ENCODE data around the gene BEGAIN. TPM values are rescaled to one million over a fixed set of nuclear protein-coding genes. Genes with fewer than 3 reads are reported as not detected.
A peak's percentile ranks its signal among the peaks of the same experiment; 100 is the strongest.

The BEGAIN gene
- total and polyA plus RNA-seq, 2 experiments from 2014 or later, result 0.11 to 0.65 TPM

DNA sequence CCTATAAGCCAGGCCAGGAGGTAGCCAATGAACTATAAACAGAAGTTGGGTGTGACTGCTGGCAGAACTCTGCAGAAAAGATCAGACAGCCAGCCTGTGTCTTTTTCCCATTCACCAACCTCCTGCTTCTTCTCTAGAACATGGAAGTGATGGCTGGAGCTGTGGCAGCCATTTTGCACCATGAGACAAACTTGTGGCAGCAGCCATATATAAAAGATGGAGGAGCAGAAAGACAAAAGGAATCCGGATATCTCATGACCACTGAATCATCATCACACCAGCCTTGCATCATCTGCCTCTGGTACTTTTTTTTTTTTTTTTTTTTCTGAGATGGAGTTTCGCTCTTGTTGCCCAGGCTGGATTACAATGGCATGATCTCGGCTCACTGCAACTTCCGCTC, 8.7 kb downstream of the BEGAIN start:
- Histone ChIP-seq H3K9ac (no peak overlapping the region), H3K4me3 (no peak overlapping the region), H3K36me3 (ENCODE audit: low read depth) (no peaks in the 10 kb centered on the region), H4K20me1 (ENCODE audit: insufficient read depth) (no peaks in the 10 kb centered on the region), H3K4me2 (ENCODE audit: unreplicated experiment) (no peak overlapping the region), H2AFZ (no peak overlapping the region), H3K4me1 (ENCODE audit: insufficient read depth) (no peaks in the 10 kb centered on the region), H3K79me2 (ENCODE audit: insufficient read depth) (no peaks in the 10 kb centered on the region), H3K9me3 (ENCODE audit: low read depth) (no peaks in the 10 kb centered on the region), H3K27ac (no peak overlapping the region), H3K9me2 (ENCODE audit: insufficient read depth) (no peaks in the 10 kb centered on the region), H3K27me3 (replicated peaks; ENCODE audit: insufficient read depth) (no peaks in the 10 kb centered on the region), H3F3A (ENCODE audit: insufficient read depth) (no peaks in the 10 kb centered on the region)
- TF ChIP-seq EZH2 (IDR thresholded peaks at IDR 0.05; ENCODE audit: insufficient read depth, poor library complexity, severe bottlenecking) (no peak), EZH2phosphoT487 (IDR thresholded peaks at IDR 0.05; ENCODE audit: insufficient read depth, low read depth) (no peak)
- WGBS, 2 experiments (ENCODE audit: low coverage in 1 of 2, low lambda C conversion rate in 2 of 2, missing lambda C conversion rate in 2 of 2), result 84 to 89% methylated on average over 4 of the region's 4 CpGs
- peak; percentile 45 for DNase-seq
- in situ Hi-C loops (cut with MboI), result no loop called here

DNA sequence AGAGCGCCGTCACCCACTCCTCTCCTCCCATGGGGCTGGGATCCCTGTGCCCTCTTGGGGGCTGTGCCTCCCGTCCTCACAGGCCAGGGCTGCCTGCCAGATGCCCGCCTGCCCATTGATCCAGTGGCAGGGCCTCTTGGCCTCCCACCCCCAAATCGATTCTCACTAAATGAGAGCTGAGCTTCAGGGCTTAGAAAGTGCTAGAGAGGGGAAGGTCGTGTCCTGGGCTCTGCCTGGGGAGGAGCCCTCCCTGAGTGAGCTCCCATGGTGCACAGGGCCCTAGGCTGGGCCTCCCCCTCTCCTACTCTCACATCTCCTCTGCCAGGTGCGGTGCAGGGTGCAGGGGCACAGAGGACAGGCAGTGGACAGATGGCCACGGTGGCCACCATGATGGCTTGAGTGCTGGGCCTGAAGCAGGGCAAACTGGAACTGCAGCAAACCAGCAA, 9.2 kb downstream of the BEGAIN start:
- no peak overlapping the region for H3K9ac ChIP-seq
- no peaks in the 10 kb centered on the region for H3K9me3 ChIP-seq (ENCODE audit: low read depth)
- no peak overlapping the region for H3K4me3 ChIP-seq
- no peak overlapping the region for H3K27ac ChIP-seq
- WGBS, 2 experiments (ENCODE audit: low coverage in 1 of 2, low lambda C conversion rate in 2 of 2, missing lambda C conversion rate in 2 of 2), result 84 to 85% methylated on average over 7 to 8 of the region's 8 CpGs
- H3K4me1 ChIP-seq (ENCODE audit: insufficient read depth), result no peaks in the 10 kb centered on the region
- H3F3A ChIP-seq (ENCODE audit: insufficient read depth), result no peaks in the 10 kb centered on the region
- no peak overlapping the region for H2AFZ ChIP-seq
- in situ Hi-C loops (cut with MboI), result no loop called here
- H3K27me3 ChIP-seq (replicated peaks; ENCODE audit: insufficient read depth), result no peaks in the 10 kb centered on the region
- no peaks in the 10 kb centered on the region for H3K36me3 ChIP-seq (ENCODE audit: low read depth)
- H4K20me1 ChIP-seq (ENCODE audit: insufficient read depth), result no peaks in the 10 kb centered on the region
- H3K4me2 ChIP-seq (ENCODE audit: unreplicated experiment), result no peak overlapping the region
- no peaks in the 10 kb centered on the region for H3K79me2 ChIP-seq (ENCODE audit: insufficient read depth)
- TF ChIP-seq EZH2phosphoT487 (IDR thresholded peaks at IDR 0.05; ENCODE audit: insufficient read depth, low read depth) (no peak), EZH2 (IDR thresholded peaks at IDR 0.05; ENCODE audit: insufficient read depth, poor library complexity, severe bottlenecking) (no peak)
- DNase-seq, result no peak
- H3K9me2 ChIP-seq (ENCODE audit: insufficient read depth), result no peaks in the 10 kb centered on the region

DNA sequence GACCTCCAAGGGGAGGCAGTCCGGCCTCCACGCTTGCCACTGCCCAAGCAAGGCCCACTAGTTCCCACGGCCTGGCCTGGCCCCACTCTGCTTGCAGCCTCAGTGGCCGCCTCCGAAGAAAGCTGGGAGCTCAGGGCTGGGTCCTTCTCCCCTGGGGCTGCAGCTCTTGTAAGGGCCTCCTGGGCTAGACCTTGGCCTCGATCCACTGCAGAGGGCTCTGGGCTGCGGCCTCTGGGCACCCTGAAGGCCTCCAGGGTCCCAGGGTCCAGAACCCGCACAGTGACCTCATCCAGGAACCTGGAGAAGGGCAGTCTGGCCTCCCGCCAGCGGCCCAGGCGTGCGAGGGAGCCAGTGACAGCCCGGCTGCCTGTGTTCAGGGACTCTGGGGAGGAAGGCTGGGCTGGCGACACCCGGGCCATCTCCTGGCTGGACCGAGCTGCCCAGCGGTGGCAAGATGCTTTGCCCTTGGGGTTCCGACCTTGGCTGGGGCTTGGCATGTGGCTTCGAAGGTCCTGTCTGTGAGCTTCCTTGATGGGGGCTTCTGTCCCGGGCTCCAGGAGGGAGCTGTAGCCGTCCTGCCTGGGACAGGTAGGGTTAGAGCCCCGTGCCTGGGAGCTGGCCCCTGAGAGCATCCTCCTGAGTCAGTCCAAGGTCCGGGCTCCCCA, 9.8 kb downstream of the BEGAIN start:
- no peaks in the 10 kb centered on the region for H3K4me1 ChIP-seq (ENCODE audit: insufficient read depth)
- no peaks in the 10 kb centered on the region for H3F3A ChIP-seq (ENCODE audit: insufficient read depth)
- no peak overlapping the region for H3K4me3 ChIP-seq
- H3K9me2 ChIP-seq (ENCODE audit: insufficient read depth), result no peaks in the 10 kb centered on the region
- no peaks in the 10 kb centered on the region for H3K27me3 ChIP-seq (replicated peaks; ENCODE audit: insufficient read depth)
- H3K9me3 ChIP-seq (ENCODE audit: low read depth), result no peaks in the 10 kb centered on the region
- in situ Hi-C loops (cut with MboI), result no loop called here
- no peak overlapping the region for H3K9ac ChIP-seq
- WGBS, 2 experiments (ENCODE audit: low coverage in 1 of 2, low lambda C conversion rate in 2 of 2, missing lambda C conversion rate in 2 of 2), result 83 to 85% methylated on average over 23 of the region's 23 CpGs
- no peaks in the 10 kb centered on the region for H4K20me1 ChIP-seq (ENCODE audit: insufficient read depth)
- TF ChIP-seq EZH2 (IDR thresholded peaks at IDR 0.05; ENCODE audit: insufficient read depth, poor library complexity, severe bottlenecking), result no peak
- TF ChIP-seq EZH2phosphoT487 (IDR thresholded peaks at IDR 0.05; ENCODE audit: insufficient read depth, low read depth), result no peak
- H3K79me2 ChIP-seq (ENCODE audit: insufficient read depth), result no peaks in the 10 kb centered on the region
- no peak overlapping the region for H3K27ac ChIP-seq
- no peak overlapping the region for H2AFZ ChIP-seq
- no peak for DNase-seq
- H3K36me3 ChIP-seq (ENCODE audit: low read depth), result no peaks in the 10 kb centered on the region
- no peak overlapping the region for H3K4me2 ChIP-seq (ENCODE audit: unreplicated experiment)

DNA sequence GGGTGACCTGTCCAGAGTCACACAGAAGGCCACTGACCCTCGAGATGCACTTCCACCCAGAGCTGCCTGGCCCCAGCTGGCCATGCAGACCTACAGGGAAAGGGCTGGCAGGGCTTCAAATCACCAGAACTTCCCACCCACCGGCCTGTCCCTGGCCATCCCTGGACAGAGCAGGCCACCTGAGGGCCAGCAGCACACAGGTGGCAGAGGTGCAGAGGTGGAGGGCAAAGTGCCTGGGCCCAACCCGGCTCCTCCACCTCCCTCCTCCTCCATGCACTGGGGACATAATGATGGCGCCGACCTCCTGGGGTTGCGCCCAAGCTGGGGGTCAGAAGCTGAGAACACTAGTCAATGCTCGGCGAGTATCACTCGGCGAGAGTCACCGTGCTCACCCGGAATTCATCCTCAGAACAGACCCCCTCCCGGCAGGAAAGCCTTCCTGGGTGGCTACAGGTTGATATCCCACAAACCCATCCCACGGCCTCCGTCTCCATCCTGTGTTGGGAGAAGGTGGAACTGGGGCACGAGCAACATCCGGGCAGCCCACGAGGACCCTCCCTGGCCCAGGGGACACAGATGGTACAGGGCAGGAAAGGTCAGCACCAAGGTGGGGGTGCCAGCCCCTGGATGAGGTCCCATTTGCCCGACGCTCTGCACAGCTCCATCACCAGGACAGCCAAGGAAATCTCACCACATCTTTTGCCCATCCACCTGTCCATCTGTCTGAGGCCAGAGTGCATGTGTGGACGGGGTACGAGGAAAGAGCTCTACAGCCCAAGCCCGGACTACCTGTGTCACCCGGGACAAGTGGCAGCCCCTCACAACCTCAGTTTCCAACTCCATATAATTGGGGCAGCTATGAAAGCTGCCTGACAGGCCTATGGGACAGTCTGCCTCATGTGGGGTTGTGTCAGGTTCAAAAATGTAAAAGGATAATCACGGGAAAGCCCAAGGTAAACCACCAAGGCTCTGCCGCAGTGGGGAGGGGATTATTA, 10.8 kb downstream of the BEGAIN start:
- Histone ChIP-seq H2AFZ (no peak overlapping the region), H4K20me1 (ENCODE audit: insufficient read depth) (no peaks in the 10 kb centered on the region), H3K27ac (no peak overlapping the region), H3K36me3 (ENCODE audit: low read depth) (no peaks in the 10 kb centered on the region), H3K79me2 (ENCODE audit: insufficient read depth) (no peaks in the 10 kb centered on the region), H3K4me3 (no peak overlapping the region), H3K27me3 (replicated peaks; ENCODE audit: insufficient read depth) (no peaks in the 10 kb centered on the region), H3K4me1 (ENCODE audit: insufficient read depth) (no peaks in the 10 kb centered on the region), H3K9me3 (ENCODE audit: low read depth) (no peaks in the 10 kb centered on the region), H3K9me2 (ENCODE audit: insufficient read depth) (no peaks in the 10 kb centered on the region), H3F3A (ENCODE audit: insufficient read depth) (no peaks in the 10 kb centered on the region), H3K4me2 (ENCODE audit: unreplicated experiment) (no peak overlapping the region), H3K9ac (no peak overlapping the region)
- in situ Hi-C loops (cut with MboI), result no loop called here
- no peak for TF ChIP-seq EZH2phosphoT487 (IDR thresholded peaks at IDR 0.05; ENCODE audit: insufficient read depth, low read depth)
- TF ChIP-seq EZH2 (IDR thresholded peaks at IDR 0.05; ENCODE audit: insufficient read depth, poor library complexity, severe bottlenecking), result no peak
- WGBS, 2 experiments (ENCODE audit: low coverage in 1 of 2, low lambda C conversion rate in 2 of 2, missing lambda C conversion rate in 2 of 2), result 75 to 79% methylated on average over 26 of the region's 26 CpGs
- DNase-seq, result no peak

All from GM23248 (cell line).